ENCODE measurements around the gene C12orf75. TPM values are rescaled to one million over a fixed set of nuclear protein-coding genes. Genes with fewer than 3 reads are reported as not detected.

Gene C12orf75
- total and polyA plus RNA-seq, 2 donors (not counting 3 experiments of a cell fraction or from before 2014, with no cell fraction given): 23.6 to 60.7 TPM

DNA sequence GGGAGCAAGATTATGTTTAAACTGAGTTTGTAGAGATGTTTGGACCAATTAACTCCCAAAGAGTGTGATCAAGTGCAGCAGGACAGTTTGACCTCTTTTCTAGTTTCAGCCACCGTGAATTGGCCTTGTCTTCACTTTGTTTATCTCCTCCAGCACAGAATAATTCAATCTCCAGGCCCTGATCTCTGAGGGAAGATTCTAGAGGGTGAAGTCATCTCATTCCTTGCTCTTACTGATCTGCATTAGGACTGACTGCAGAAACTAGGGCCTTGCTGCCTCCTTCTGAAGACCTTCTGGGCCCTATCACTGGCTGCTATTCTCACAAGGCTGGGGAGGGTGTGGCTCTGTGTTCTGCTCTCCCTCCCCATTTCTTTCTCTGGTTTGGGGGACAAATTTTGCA, 29.4 kb downstream of the C12orf75 start:
- FAIRE-seq (no peak), DNase-seq (ENCODE audit: low read depth, low spot score) (no peak)
- dilution Hi-C loops (cut with MboI; ENCODE audit: extremely low pct_ligation_motif_present, low sequenced_read_pairs) (no loop called here), intact Hi-C loops (cut with micrococcal nuclease) (no loop called here)
- Histone ChIP-seq H3K4me3 (replicated peaks in 1 of 3; ENCODE audit: insufficient read depth in 1 of 3, low read depth in 1 of 3, low read length in 3 of 3) (no peak overlapping the region), H3K27me3 (ENCODE audit: control insufficient read depth in 2 of 2, insufficient read depth in 2 of 2, low read length in 2 of 2) (no peaks in the 10 kb centered on the region), H3K9ac (replicated peaks; ENCODE audit: extremely low read depth, insufficient read depth, low read length) (no peak overlapping the region), H3K9me3 (replicated peaks; ENCODE audit: control insufficient read depth, insufficient read depth, low read length) (no peaks in the 10 kb centered on the region), H3K27ac (ENCODE audit: insufficient read depth, low read depth, low read length) (no peak overlapping the region), H3K36me3 (ENCODE audit: control insufficient read depth in 2 of 2, extremely low read depth in 1 of 2, insufficient read depth in 2 of 2, low read length in 2 of 2) (no peaks in the 10 kb centered on the region), H2AFZ (ENCODE audit: low read depth, low read length) (no peak overlapping the region), H3K4me1 (ENCODE audit: control insufficient read depth, extremely low read depth, insufficient read depth, low read length) (no peaks in the 10 kb centered on the region), H3K79me2 (ENCODE audit: control insufficient read depth, insufficient read depth, low read length) (no peaks in the 10 kb centered on the region), H3K9me1 (replicated peaks; ENCODE audit: control insufficient read depth, extremely low read depth, insufficient read depth, low read length) (no peaks in the 10 kb centered on the region), H4K20me1 (replicated peaks; ENCODE audit: control insufficient read depth, extremely low read depth, insufficient read depth, low read length) (no peaks in the 10 kb centered on the region), H3K4me2 (ENCODE audit: insufficient read depth, low read length) (no peak overlapping the region)
- TF ChIP-seq POLR2A (IDR thresholded peaks at IDR 0.05; ENCODE audit: low read depth, low read length) (no peak), JUN (IDR thresholded peaks at IDR 0.05; ENCODE audit: borderline replicate concordance, insufficient read depth, insufficient read length, low read depth) (no peak), GATA2 (IDR thresholded peaks at IDR 0.05; ENCODE audit: insufficient read depth, insufficient read length, low read depth, low read length) (no peak), MYC (IDR thresholded peaks at IDR 0.05; ENCODE audit: low read depth, low read length) (no peak), FOS (IDR thresholded peaks at IDR 0.05; ENCODE audit: borderline replicate concordance, insufficient read depth, low read length) (no peak)
- TF ChIP-seq, protein P1, sequence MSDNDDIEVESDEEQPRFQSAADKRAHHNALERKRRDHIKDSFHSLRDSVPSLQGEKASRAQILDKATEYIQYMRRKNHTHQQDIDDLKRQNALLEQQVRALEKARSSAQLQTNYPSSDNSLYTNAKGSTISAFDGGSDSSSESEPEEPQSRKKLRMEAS (IDR thresholded peaks at IDR 0.05; ENCODE audit: insufficient read depth, insufficient read length): no peak
- TF ChIP-seq, protein P2, sequence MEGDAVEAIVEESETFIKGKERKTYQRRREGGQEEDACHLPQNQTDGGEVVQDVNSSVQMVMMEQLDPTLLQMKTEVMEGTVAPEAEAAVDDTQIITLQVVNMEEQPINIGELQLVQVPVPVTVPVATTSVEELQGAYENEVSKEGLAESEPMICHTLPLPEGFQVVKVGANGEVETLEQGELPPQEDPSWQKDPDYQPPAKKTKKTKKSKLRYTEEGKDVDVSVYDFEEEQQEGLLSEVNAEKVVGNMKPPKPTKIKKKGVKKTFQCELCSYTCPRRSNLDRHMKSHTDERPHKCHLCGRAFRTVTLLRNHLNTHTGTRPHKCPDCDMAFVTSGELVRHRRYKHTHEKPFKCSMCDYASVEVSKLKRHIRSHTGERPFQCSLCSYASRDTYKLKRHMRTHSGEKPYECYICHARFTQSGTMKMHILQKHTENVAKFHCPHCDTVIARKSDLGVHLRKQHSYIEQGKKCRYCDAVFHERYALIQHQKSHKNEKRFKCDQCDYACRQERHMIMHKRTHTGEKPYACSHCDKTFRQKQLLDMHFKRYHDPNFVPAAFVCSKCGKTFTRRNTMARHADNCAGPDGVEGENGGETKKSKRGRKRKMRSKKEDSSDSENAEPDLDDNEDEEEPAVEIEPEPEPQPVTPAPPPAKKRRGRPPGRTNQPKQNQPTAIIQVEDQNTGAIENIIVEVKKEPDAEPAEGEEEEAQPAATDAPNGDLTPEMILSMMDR (IDR thresholded peaks at IDR 0.05; ENCODE audit: extremely low read depth in 1 of 2, insufficient read depth in 1 of 2, low read depth in 1 of 2, low read length in 2 of 2): no peak
- CTCF ChIA-PET: no interaction called here
- POLR2A ChIA-PET: no interaction called here
- BruUV-seq (replicated peaks): no TSS peak
